Upper lobe of left lung (tissue), 6 donors: Measurements from ENCODE around the gene NEK2. TPM values are rescaled to one million over a fixed set of nuclear protein-coding genes. Genes with fewer than 3 reads are reported as not detected.

ENCODE experiments used
- ATAC-seq, 2 donors: fragments of 200-7000 bp; cut with Tn5 transposase; one replicate each; pipeline ENCODE4 v1.9.1; 2022; ENCODE audit warnings: mild to moderate bottlenecking in 2 of 2, moderate library complexity in 2 of 2; ENCODE audit not compliant: low FRiP score in 2 of 2
- DNase-seq, 2 donors: peaks; one replicate each; pipeline ENCODE4 v3.0.0-alpha.2; 2019 to 2020
- H3K27ac ChIP-seq, 4 donors: fragments of 200-600 bp; sonication (generic); one replicate each; pipeline ENCODE4 v1.5.1; 2016 to 2019
- H3K27me3 ChIP-seq, 4 donors: fragments of 200-600 bp; sonication (generic); one replicate each; pipeline ENCODE4 v1.5.1; 2017 to 2019
- H3K36me3 ChIP-seq, 4 donors: fragments of 200-600 bp; sonication (generic); one replicate each; pipeline ENCODE4 v1.5.1; 2016 to 2019
- H3K4me1 ChIP-seq, 4 donors: fragments of 200-600 bp; sonication (generic); one replicate each; pipeline ENCODE4 v1.5.1; 2018 to 2019
- H3K4me3 ChIP-seq, 4 donors: fragments of 200-600 bp; sonication (generic); one replicate each; pipeline ENCODE4 v1.5.1; 2017 to 2019; ENCODE audit warnings: mild to moderate bottlenecking in 2 of 4, moderate library complexity in 1 of 4
- H3K9me3 ChIP-seq, 4 donors: fragments of 200-600 bp; sonication (generic); one replicate each; pipeline ENCODE4 v1.5.1; 2018 to 2019
- CTCF ChIP-seq, 6 experiments: fragments of 450-650 bp in 4 of 6; fragments of 200-600 bp in 2 of 6; sonication (generic) in 2 of 6; IDR thresholded peaks; one replicate each; pipeline ENCODE4 v1.5.1; 2016 to 2019; ENCODE audit warnings: antibody characterized with exemption in 6 of 6
- EP300 ChIP-seq, 4 donors: sonication (generic); formaldehyde crosslinking; IDR thresholded peaks; one replicate each; pipeline ENCODE4 v1.5.1; 2017; ENCODE audit warnings: antibody characterized with exemption in 4 of 4, control low read depth in 2 of 4
- POLR2A ChIP-seq, 4 donors: fragments of 450-650 bp; IDR thresholded peaks; one replicate each; pipeline ENCODE4 v1.5.1; 2016 to 2017; ENCODE audit warnings: antibody characterized with exemption in 4 of 4, mild to moderate bottlenecking in 2 of 4
- POLR2AphosphoS5 ChIP-seq, 2 donors: sonication (generic); formaldehyde crosslinking; IDR thresholded peaks; one replicate each; pipeline ENCODE4 v1.5.1; 2017; ENCODE audit warnings: antibody characterized with exemption in 2 of 2
- WGBS, 2 donors: methylation state at CpG; one replicate each; pipeline ENCODE4 v1.1.5; 2017 to 2018; 5-methylcytosine and 5-hydroxymethylcytosine counted together
- total RNA-seq, 6 donors: library from RNA; depleted of rRNA in 4 of 6; stranded (reverse); fragments of >200 nt in 4 of 6; gene quantifications; one replicate each; pipeline versions ENCODE4 v1.1.0 to v1.2.1, GENCODE V29; 2016 to 2021
- donor health status: DM: no; HTN: no; CAD: no; lungs with moderate emphysema.
- donor health status: DM: no; HTN: yes; CAD: no; lungs with severe emphysema.

The NEK2 gene
- total RNA-seq, 6 donors from 2014 or later = 0.33 to 1.8 (median 1.2) TPM; not detected in 1

- TF ChIP-seq EP300 (IDR thresholded peaks at IDR 0.05) = no peak
- no peak for TF ChIP-seq POLR2A (IDR thresholded peaks at IDR 0.05)
- TF ChIP-seq POLR2AphosphoS5 (IDR thresholded peaks at IDR 0.05) = no peak
- TF ChIP-seq CTCF (IDR thresholded peaks at IDR 0.05) = no peak
Observed at GRCh38 chr1:211708926-211709325, 33.5 kb upstream of the NEK2 start.

GRCh38 chr1:211708006-211708405 lies 32.6 kb upstream of the NEK2 start:
- Histone ChIP-seq H3K4me3 (no peak overlapping the region), H3K27me3 (no peaks in the 10 kb centered on the region), H3K4me1 (no peaks in the 10 kb centered on the region), H3K36me3 (no peaks in the 10 kb centered on the region), H3K27ac (no peak overlapping the region), H3K9me3 (no peaks in the 10 kb centered on the region)
- WGBS, 2 donors = 92 to 94% methylated on average over 6 of the region's 6 CpGs
- TF ChIP-seq EP300 (IDR thresholded peaks at IDR 0.05) = no peak
- no peak for TF ChIP-seq POLR2A (IDR thresholded peaks at IDR 0.05)
- TF ChIP-seq POLR2AphosphoS5 (IDR thresholded peaks at IDR 0.05) = no peak
- TF ChIP-seq CTCF (IDR thresholded peaks at IDR 0.05) = no peak
- DNase-seq (no peak), ATAC-seq (no peak)

More at GRCh38 chr1:211708926-211709325, 33.5 kb upstream of the NEK2 start:
- Histone ChIP-seq H3K27ac (no peak overlapping the region), H3K9me3 (no peaks in the 10 kb centered on the region), H3K4me1 (no peaks in the 10 kb centered on the region), H3K27me3 (no peaks in the 10 kb centered on the region), H3K36me3 (no peaks in the 10 kb centered on the region), H3K4me3 (no peak overlapping the region)
- no peak for DNase-seq
- WGBS, 2 donors = 85 to 87% methylated on average over 4 of the region's 4 CpGs
- ATAC-seq = no peak

GRCh38 chr1:211705467-211706091 lies 30.2 kb upstream of the NEK2 start:
- ATAC-seq (no peak), DNase-seq (no peak)
- no peak overlapping the region for H3K4me3 ChIP-seq
- H3K9me3 ChIP-seq = no peaks in the 10 kb centered on the region
- H3K36me3 ChIP-seq = no peaks in the 10 kb centered on the region
- H3K27ac ChIP-seq = no peak overlapping the region
- 64 to 71% methylated on average over 6 of the region's 6 CpGs for whole genome bisulfite sequencing, 2 donors
- H3K4me1 ChIP-seq = no peaks in the 10 kb centered on the region
- TF ChIP-seq POLR2A (IDR thresholded peaks at IDR 0.05) = no peak
- no peak for TF ChIP-seq POLR2AphosphoS5 (IDR thresholded peaks at IDR 0.05)
- TF ChIP-seq EP300 (IDR thresholded peaks at IDR 0.05) = no peak
- no peak for TF ChIP-seq CTCF (IDR thresholded peaks at IDR 0.05)
- H3K27me3 ChIP-seq = no peaks in the 10 kb centered on the region

- ATAC-seq (no peak), DNase-seq (no peak)
- no peaks in the 10 kb centered on the region for H3K27me3 ChIP-seq
- H3K9me3 ChIP-seq = no peaks in the 10 kb centered on the region
- H3K4me1 ChIP-seq = no peaks in the 10 kb centered on the region
- no peak overlapping the region for H3K4me3 ChIP-seq
- no peak for TF ChIP-seq EP300 (IDR thresholded peaks at IDR 0.05)
- TF ChIP-seq POLR2AphosphoS5 (IDR thresholded peaks at IDR 0.05) = no peak
- no peak for TF ChIP-seq POLR2A (IDR thresholded peaks at IDR 0.05)
- no peak for TF ChIP-seq CTCF (IDR thresholded peaks at IDR 0.05)
- H3K36me3 ChIP-seq = no peaks in the 10 kb centered on the region
- WGBS, 2 donors = 88 to 100% methylated on average over 2 to 3 of the region's 3 CpGs
- H3K27ac ChIP-seq = no peak overlapping the region
Observed at GRCh38 chr1:211704543-211704942, 29.1 kb upstream of the NEK2 start.
